ENCODE measurements around the gene ADARB2. TPM values are rescaled to one million over a fixed set of nuclear protein-coding genes. Genes with fewer than 3 reads are reported as not detected.
"Not testable (repeated sequence)": the region's sequence is repeated elsewhere in the genome, so short reads cannot be mapped to it uniquely, and the experiment has no call there.

ADARB2 gene
- total RNA-seq, 1 experiment from 2014 or later: not detected

DNA sequence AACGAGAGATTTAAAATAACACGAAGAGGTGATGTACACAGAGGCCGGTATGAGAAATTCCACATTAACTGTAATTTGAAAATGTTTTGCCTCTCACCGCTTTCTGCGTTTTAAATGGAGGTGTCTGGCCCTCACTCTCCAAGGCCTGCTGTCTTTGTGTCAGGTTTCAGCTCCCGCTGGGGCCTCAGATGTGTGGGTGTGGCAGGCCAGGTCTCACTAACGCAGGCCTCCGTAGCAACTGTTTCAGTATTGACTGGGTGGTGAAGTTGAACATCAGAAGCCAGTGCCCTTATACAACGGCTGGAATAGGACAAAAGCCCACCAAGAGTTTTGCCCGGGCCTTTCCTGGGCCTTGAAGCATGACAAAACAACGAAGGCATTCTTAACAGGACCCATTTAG lies 303.1 kb downstream of the ADARB2 start:
- no TSS peak for BruUV-seq (replicated peaks)
- Mint-ChIP-seq H3K4me1 (ENCODE audit: low read depth, unreplicated experiment) (no peaks in the 10 kb centered on the region), H3K36me3 (ENCODE audit: insufficient read depth, unreplicated experiment) (no peaks in the 10 kb centered on the region), H3K27ac (ENCODE audit: unreplicated experiment) (no peak overlapping the region), H3K4me3 (ENCODE audit: low read depth, unreplicated experiment) (no peak overlapping the region), H3K27me3 (ENCODE audit: unreplicated experiment) (peaks cover 13% of the 10 kb centered on the region), H3K9me3 (ENCODE audit: low read depth, unreplicated experiment) (peaks cover 13% of the 10 kb centered on the region)
- no peak for DNase-seq
- TF ChIP-seq, protein P1, sequence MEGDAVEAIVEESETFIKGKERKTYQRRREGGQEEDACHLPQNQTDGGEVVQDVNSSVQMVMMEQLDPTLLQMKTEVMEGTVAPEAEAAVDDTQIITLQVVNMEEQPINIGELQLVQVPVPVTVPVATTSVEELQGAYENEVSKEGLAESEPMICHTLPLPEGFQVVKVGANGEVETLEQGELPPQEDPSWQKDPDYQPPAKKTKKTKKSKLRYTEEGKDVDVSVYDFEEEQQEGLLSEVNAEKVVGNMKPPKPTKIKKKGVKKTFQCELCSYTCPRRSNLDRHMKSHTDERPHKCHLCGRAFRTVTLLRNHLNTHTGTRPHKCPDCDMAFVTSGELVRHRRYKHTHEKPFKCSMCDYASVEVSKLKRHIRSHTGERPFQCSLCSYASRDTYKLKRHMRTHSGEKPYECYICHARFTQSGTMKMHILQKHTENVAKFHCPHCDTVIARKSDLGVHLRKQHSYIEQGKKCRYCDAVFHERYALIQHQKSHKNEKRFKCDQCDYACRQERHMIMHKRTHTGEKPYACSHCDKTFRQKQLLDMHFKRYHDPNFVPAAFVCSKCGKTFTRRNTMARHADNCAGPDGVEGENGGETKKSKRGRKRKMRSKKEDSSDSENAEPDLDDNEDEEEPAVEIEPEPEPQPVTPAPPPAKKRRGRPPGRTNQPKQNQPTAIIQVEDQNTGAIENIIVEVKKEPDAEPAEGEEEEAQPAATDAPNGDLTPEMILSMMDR (IDR thresholded peaks at IDR 0.05; ENCODE audit: unreplicated experiment): no peak
- intact Hi-C loops (cut with micrococcal nuclease; ENCODE audit: unreplicated experiment): no loop called here
- CTCF ChIA-PET: no interaction called here

DNA sequence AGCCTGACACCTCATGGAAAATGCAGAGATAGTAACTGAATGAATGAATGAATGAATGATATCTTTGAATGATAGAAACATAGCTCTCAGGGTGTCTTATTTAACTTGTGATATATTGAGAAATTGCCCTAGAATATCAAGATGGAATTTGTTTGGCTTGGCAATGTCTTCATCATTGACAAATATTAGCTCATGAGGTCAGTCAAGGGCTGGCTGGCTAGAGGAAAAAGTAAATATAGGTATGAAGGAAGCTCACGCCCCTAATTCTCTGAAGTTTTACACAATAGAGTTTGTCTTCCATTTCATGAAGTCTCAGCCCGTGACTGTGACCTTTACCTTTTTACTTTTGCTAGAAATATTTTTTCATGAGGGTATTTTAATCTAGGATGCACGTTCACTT lies 305.2 kb downstream of the ADARB2 start:
- no TSS peak for BruUV-seq (replicated peaks)
- Mint-ChIP-seq H3K27ac (ENCODE audit: unreplicated experiment) (no peak overlapping the region), H3K4me1 (ENCODE audit: low read depth, unreplicated experiment) (no peaks in the 10 kb centered on the region), H3K27me3 (ENCODE audit: unreplicated experiment) (peaks cover 17% of the 10 kb centered on the region), H3K36me3 (ENCODE audit: insufficient read depth, unreplicated experiment) (no peaks in the 10 kb centered on the region), H3K4me3 (ENCODE audit: low read depth, unreplicated experiment) (no peak overlapping the region), H3K9me3 (ENCODE audit: low read depth, unreplicated experiment) (peaks cover 9% of the 10 kb centered on the region)
- DNase-seq: no peak
- intact Hi-C loops (cut with micrococcal nuclease; ENCODE audit: unreplicated experiment): no loop called here
- CTCF ChIA-PET: interaction anchor here (0.6 to 1.6 kb wide), 2 partner anchors 12 to 1351 kb away, joined by 4 read pairs; no protein-coding TSS in a partner anchor
- TF ChIP-seq, protein P1 (IDR thresholded peaks at IDR 0.05; ENCODE audit: unreplicated experiment): no peak

DNA sequence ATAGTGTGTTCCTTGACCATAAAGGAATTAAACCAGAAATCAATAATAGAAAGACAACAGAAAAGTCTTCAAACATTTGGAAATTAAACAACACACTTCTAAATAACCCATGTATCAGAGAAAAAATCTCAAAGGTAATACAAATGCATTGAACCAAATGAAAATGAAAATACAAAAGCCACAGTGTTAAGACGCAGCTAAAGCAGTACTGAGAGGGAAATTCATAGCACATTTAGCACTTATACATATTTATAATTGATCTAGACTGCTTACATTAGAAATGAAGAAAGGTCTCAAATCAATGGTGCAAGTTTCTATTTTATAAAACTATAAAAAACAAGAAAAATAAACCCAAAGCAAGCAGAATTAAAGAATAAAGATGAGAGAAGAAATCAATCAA lies 306.1 kb downstream of the ADARB2 start:
- Mint-ChIP-seq H3K9me3 (ENCODE audit: low read depth, unreplicated experiment) (peaks cover 9% of the 10 kb centered on the region), H3K4me3 (ENCODE audit: low read depth, unreplicated experiment) (no peak overlapping the region), H3K4me1 (ENCODE audit: low read depth, unreplicated experiment) (no peaks in the 10 kb centered on the region), H3K27ac (ENCODE audit: unreplicated experiment) (no peak overlapping the region), H3K36me3 (ENCODE audit: insufficient read depth, unreplicated experiment) (no peaks in the 10 kb centered on the region), H3K27me3 (ENCODE audit: unreplicated experiment) (peaks cover 26% of the 10 kb centered on the region)
- TF ChIP-seq, protein P1 (IDR thresholded peaks at IDR 0.05; ENCODE audit: unreplicated experiment): no peak
- CTCF ChIA-PET: no interaction called here
- DNase-seq: no peak
- no TSS peak for BruUV-seq (replicated peaks)
- intact Hi-C loops (cut with micrococcal nuclease; ENCODE audit: unreplicated experiment): no loop called here

DNA sequence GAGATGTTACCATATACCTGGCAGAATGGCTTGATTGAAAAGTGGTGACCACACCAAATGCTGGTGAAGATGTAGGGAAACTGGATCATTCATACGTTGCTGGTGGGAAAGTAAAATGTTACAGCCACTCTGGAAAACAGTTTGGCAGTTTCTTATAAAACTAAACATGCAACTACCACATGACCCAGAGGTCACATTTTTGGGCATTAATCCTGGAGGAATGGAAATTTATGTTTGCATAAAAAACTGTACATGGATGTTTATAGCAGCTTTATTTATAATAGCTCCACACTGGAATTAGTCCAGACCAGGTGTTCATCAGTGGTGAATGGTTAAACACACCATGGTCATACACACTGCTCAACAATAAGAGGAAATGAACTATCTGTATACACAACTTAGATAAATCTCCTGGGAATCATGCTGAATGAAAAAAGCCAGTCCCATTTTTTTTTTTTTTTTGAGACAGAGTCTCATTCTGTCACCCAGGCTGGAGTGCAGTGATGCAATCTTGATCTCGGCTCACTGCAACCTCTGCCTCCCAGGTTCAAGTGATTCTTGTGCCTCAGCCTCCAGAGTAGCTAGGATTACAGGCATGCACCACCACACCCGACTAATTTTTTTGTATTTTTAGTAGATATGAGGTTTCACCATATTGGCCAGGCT lies 309.7 kb downstream of the ADARB2 start:
- H3K36me3 Mint-ChIP-seq (ENCODE audit: insufficient read depth, unreplicated experiment); BruUV-seq (replicated peaks); H3K9me3 Mint-ChIP-seq (ENCODE audit: low read depth, unreplicated experiment); H3K27ac Mint-ChIP-seq (ENCODE audit: unreplicated experiment); DNase-seq; CTCF ChIA-PET; H3K4me1 Mint-ChIP-seq (ENCODE audit: low read depth, unreplicated experiment); intact Hi-C loops (cut with micrococcal nuclease; ENCODE audit: unreplicated experiment); H3K4me3 Mint-ChIP-seq (ENCODE audit: low read depth, unreplicated experiment): not testable (repeated sequence)
- peaks cover 29% of the 10 kb centered on the region for H3K27me3 Mint-ChIP-seq (ENCODE audit: unreplicated experiment)

DNA sequence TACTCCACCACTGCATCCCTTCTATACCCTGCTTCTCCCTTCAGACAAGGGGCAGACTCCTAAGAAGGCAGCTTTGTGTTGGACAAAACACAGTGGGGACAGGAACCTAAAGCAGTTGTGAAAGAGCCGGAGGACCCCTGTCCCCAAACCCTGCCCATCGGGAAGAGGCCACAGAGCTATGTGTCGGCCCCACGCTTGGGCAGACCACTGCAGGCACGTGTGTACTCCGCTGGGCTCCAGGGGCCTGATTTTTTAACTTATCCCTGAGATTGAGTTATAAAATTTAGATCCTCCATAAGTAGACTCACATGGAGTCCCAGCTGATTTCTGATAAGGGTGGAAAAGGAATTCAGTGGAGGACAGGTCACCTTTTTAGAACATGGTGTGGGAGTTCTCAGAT lies 310.5 kb downstream of the ADARB2 start:
- Mint-ChIP-seq H3K36me3 (ENCODE audit: insufficient read depth, unreplicated experiment) (no peaks in the 10 kb centered on the region), H3K4me3 (ENCODE audit: low read depth, unreplicated experiment) (no peak overlapping the region), H3K27ac (ENCODE audit: unreplicated experiment) (no peak overlapping the region), H3K4me1 (ENCODE audit: low read depth, unreplicated experiment) (no peaks in the 10 kb centered on the region), H3K27me3 (ENCODE audit: unreplicated experiment) (peaks cover 30% of the 10 kb centered on the region), H3K9me3 (ENCODE audit: low read depth, unreplicated experiment) (peaks cover 7% of the 10 kb centered on the region)
- BruUV-seq (replicated peaks): no TSS peak
- CTCF ChIA-PET: no interaction called here
- TF ChIP-seq, protein P1 (IDR thresholded peaks at IDR 0.05; ENCODE audit: unreplicated experiment): no peak
- intact Hi-C loops (cut with micrococcal nuclease; ENCODE audit: unreplicated experiment): no loop called here
- DNase-seq: no peak

Measured in Calu3 (cell line).